GM12891 (cell line): ENCODE measurements around the gene WDR76.

ENCODE experiments used
- POLR2A ChIP-seq: IDR thresholded peaks from 2 replicates; pipeline ENCODE4 v1.6.1; 2011; ENCODE audit warnings: low read depth, low read length, control low read depth
- POLR2AphosphoS5 ChIP-seq: IDR thresholded peaks from 2 replicates; pipeline ENCODE4 v1.6.1; 2011; ENCODE audit warnings: low read depth, low read length, control low read depth

DNA sequence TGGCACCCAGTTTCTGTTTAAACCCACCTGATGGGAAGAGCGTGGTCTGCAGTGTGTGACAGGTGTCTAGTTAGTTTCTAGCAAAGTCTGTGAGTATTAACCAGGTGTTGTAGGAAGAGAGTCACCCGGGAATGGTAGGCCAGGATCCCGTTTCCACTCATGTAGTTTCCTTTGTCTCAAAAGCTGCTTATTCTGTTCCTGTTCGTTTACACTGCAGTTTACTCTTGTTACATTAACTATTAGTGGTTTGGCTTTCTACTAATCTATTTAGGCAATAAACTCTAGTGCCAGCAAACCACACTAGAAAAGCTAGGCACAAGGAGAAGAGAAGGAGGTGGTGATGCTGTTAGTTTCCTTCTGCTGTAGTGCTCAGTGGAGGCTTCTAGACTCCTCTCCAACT, 32.7 kb downstream of the WDR76 start:
- no peak for TF ChIP-seq POLR2A
- TF ChIP-seq POLR2AphosphoS5 = no peak
